Mammary epithelial cell (primary cell): Measurements from ENCODE around the gene ME2.

Experiments used
- CTCF ChIP-seq, 2 donors: IDR thresholded peaks in 1 of 2; conservative IDR thresholded peaks in 1 of 2; 2 replicates each; pipeline ENCODE4 v1.5.1; 2011 to 2012; ENCODE audit warnings: inconsistent platforms in 2 of 2, low read length in 2 of 2, mild to moderate bottlenecking in 2 of 2, control low read depth in 1 of 2, low read depth in 1 of 2; ENCODE audit not compliant: insufficient read depth in 1 of 2; ENCODE audit errors: extremely low read depth in 1 of 2
- EZH2 ChIP-seq: IDR thresholded peaks from 2 replicates; pipeline ENCODE4 v1.6.1; 2012; ENCODE audit warnings: low read length, inconsistent platforms, borderline replicate concordance

DNA sequence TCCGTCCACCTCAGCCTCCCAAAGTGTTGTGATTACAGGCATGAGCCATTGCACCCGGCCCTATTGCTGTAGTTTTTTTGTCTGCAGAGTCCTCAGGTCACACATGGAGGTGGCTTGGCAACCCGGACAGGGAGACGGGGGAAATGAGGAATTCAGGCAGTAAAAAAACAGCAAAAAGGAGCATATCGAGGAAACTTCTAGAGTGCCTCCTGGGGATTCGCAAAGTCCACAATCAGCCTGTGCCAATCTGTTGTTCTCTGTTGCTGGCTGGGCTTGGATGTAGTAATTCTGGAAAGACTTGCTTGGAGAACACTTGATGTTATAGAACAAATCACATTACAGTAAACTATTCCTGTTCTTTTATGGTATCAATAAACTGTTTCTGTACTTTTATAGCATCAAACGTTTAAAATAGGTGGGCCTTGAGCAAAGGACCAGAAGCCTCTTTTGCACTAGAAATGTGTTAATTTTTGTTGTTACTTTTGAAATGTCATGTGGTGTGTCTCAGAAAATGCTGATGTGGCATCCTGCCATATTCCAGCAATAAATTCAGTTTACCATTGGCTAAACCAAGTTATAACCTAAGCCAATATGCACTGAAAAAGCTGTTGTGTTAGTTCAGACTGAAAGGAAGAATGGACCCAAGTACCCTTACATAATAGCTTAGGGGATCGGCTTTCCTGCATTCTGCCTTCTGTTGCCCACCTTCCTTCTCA, 103.3 kb downstream of the ME2 start:
- TF ChIP-seq EZH2 (no peak), CTCF (conservative IDR thresholded peaks at IDR 0.05 in 1 of 2, IDR thresholded peaks at IDR 0.05 in 1 of 2; ENCODE audit: extremely low read depth in 1 of 2, insufficient read depth in 1 of 2, low read depth in 1 of 2, low read length in 2 of 2) (no peak)
